Ovary (tissue), 3 donors: ENCODE data around the gene CHN1.

ENCODE experiments used
- CTCF ChIP-seq, 3 donors: fragments of 450-650 bp in 2 of 3; fragments of 200-600 bp in 1 of 3; IDR thresholded peaks; one replicate each; pipeline versions ENCODE4 v1.5.1 to v1.8.0; 2016 to 2022; ENCODE audit warnings: antibody characterized with exemption in 3 of 3, mild to moderate bottlenecking in 1 of 3
- EP300 ChIP-seq: sonication (generic); formaldehyde crosslinking; IDR thresholded peaks from one replicate; pipeline ENCODE4 v1.6.1; 2017; ENCODE audit warnings: antibody characterized with exemption
- donor health status: DM: no; HTN: no; CAD: no.

GRCh38 chr2:174992886-174993285 is 12.3 kb downstream of the CHN1 start:
- TF ChIP-seq CTCF (IDR thresholded peaks at IDR 0.05) = no peak
- no peak for TF ChIP-seq EP300
